Gastroesophageal sphincter (tissue), 4 donors: Measurements from ENCODE around the gene SCN1A. TPM values are rescaled to one million over a fixed set of nuclear protein-coding genes. Genes with fewer than 3 reads are reported as not detected.

ENCODE experiments used
- ATAC-seq: fragments of 150-250 bp; one replicate; pipeline ENCODE4 v1.9.1; 2016; ENCODE audit warnings: mild to moderate bottlenecking, moderate library complexity
- H3K27ac ChIP-seq, 4 donors: fragments of 200-600 bp; sonication (generic) in 3 of 4; 1 replicate in 3 of 4; 2 replicates in 1 of 4; pipeline ENCODE4 v1.5.1; 2016 to 2019
- H3K27me3 ChIP-seq: fragments of 200-600 bp; sonication (generic); one replicate; pipeline ENCODE4 v1.5.1; 2019
- H3K36me3 ChIP-seq, 2 donors: fragments of 200-600 bp; sonication (generic); one replicate each; pipeline ENCODE4 v1.5.1; 2019; ENCODE audit warnings: control low read depth in 1 of 2
- H3K4me1 ChIP-seq, 3 donors: fragments of 200-600 bp; sonication (generic); 1 replicate in 2 of 3; 2 replicates in 1 of 3; pipeline ENCODE4 v1.5.1; 2016 to 2019; ENCODE audit warnings: control low read depth in 2 of 3
- H3K4me3 ChIP-seq, 2 donors: fragments of 200-600 bp; sonication (generic); one replicate each; pipeline ENCODE4 v1.5.1; 2019; ENCODE audit warnings: mild to moderate bottlenecking in 1 of 2, moderate library complexity in 1 of 2
- H3K9me3 ChIP-seq, 3 donors: fragments of 200-600 bp; sonication (generic); one replicate each; pipeline ENCODE4 v1.5.1; 2017 to 2019; ENCODE audit warnings: control low read depth in 2 of 3
- EP300 ChIP-seq: sonication (generic); formaldehyde crosslinking; IDR thresholded peaks from one replicate; pipeline ENCODE4 v1.6.1; 2017; ENCODE audit warnings: antibody characterized with exemption, mild to moderate bottlenecking
- POLR2A ChIP-seq, 2 donors: fragments of 450-650 bp; IDR thresholded peaks; one replicate each; pipeline ENCODE4 v1.6.1; 2017; ENCODE audit warnings: antibody characterized with exemption in 2 of 2, mild to moderate bottlenecking in 2 of 2, moderate library complexity in 1 of 2
- POLR2AphosphoS5 ChIP-seq: sonication (generic); formaldehyde crosslinking; IDR thresholded peaks from one replicate; pipeline ENCODE4 v1.6.1; 2017; ENCODE audit warnings: antibody characterized with exemption
- WGBS, 2 donors: methylation state at CpG; one replicate each; pipeline ENCODE4 v1.1.5; 2018; ENCODE audit warnings: low coverage in 1 of 2; 5-methylcytosine and 5-hydroxymethylcytosine counted together
- total RNA-seq, 4 donors: library from RNA; depleted of rRNA; stranded (reverse); fragments of >200 nt; gene quantifications; one replicate each; pipeline ENCODE4 v1.1.0, GENCODE V29; 2016
- TF ChIP-seq, protein P1 (sequence below), 4 experiments: fragments of 200-600 bp in 2 of 4; fragments of 450-650 bp in 2 of 4; sonication (generic) in 1 of 4; IDR thresholded peaks; one replicate each; pipeline ENCODE4 v1.5.1; 2017 to 2019; ENCODE audit warnings: antibody characterized with exemption in 4 of 4, mild to moderate bottlenecking in 2 of 4, moderate library complexity in 2 of 4

Gene SCN1A
- total RNA-seq, 4 donors from 2014 or later: 0.05 to 0.08 TPM; not detected in 2

DNA sequence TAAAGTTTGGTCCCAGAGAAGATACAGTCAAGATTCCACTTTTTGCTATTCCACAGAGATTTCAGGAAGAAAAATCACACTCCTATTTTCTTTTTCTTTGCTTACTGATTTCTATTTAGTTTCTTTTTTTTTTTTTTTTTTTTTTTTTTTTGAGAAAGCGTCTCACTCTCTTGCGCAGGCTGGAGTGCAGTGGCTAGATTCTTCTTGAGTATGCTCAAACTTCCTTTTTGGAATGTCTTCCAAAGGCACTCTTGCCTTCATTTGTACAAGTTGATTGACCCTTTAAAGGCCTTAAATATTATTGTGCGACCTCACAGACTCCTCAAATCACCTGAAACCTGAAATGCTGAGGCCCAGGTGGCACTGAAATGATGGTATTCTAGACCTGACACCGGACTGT lies 9.6 kb downstream of the SCN1A start:
- Histone ChIP-seq H3K4me3 (no peak overlapping the region), H3K4me1 (no peaks in the 10 kb centered on the region), H3K27ac (no peak overlapping the region), H3K27me3 (no peaks in the 10 kb centered on the region), H3K36me3 (no peaks in the 10 kb centered on the region), H3K9me3 (no peaks in the 10 kb centered on the region)
- WGBS, 2 donors: 62 to 95% methylated on average over 2 to 3 of the region's 4 CpGs
- no peak for TF ChIP-seq EP300
- TF ChIP-seq, protein P1, sequence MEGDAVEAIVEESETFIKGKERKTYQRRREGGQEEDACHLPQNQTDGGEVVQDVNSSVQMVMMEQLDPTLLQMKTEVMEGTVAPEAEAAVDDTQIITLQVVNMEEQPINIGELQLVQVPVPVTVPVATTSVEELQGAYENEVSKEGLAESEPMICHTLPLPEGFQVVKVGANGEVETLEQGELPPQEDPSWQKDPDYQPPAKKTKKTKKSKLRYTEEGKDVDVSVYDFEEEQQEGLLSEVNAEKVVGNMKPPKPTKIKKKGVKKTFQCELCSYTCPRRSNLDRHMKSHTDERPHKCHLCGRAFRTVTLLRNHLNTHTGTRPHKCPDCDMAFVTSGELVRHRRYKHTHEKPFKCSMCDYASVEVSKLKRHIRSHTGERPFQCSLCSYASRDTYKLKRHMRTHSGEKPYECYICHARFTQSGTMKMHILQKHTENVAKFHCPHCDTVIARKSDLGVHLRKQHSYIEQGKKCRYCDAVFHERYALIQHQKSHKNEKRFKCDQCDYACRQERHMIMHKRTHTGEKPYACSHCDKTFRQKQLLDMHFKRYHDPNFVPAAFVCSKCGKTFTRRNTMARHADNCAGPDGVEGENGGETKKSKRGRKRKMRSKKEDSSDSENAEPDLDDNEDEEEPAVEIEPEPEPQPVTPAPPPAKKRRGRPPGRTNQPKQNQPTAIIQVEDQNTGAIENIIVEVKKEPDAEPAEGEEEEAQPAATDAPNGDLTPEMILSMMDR (IDR thresholded peaks at IDR 0.05): no peak
- TF ChIP-seq POLR2A (IDR thresholded peaks at IDR 0.05): no peak
- TF ChIP-seq POLR2AphosphoS5: no peak
- no peak for ATAC-seq

DNA sequence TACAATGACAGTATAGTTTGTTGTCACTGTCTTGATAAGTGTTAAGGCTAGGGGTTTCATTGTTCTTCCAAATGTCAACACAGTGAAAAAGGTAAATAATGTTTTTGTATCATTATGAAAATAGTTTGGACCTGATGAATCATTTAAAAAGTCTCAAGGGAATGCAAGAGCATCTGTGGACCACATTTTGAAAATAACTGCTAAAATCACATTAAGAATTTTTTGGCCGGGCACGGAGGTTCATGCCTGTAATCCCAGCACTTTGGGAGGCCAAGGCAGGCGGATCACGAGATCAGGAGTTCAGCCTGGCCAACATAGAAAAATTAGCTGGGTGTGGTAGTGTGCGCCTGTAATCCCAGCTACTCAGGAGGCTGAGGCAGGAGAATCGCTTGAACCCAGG lies 10.3 kb downstream of the SCN1A start:
- no peaks in the 10 kb centered on the region for H3K27me3 ChIP-seq
- no peaks in the 10 kb centered on the region for H3K9me3 ChIP-seq
- no peaks in the 10 kb centered on the region for H3K4me1 ChIP-seq
- no peak overlapping the region for H3K4me3 ChIP-seq
- H3K27ac ChIP-seq: no peak overlapping the region
- no peak for TF ChIP-seq POLR2AphosphoS5
- no peak for TF ChIP-seq POLR2A (IDR thresholded peaks at IDR 0.05)
- no peak for TF ChIP-seq EP300
- TF ChIP-seq, protein P1 (IDR thresholded peaks at IDR 0.05): no peak
- no peak for ATAC-seq
- H3K36me3 ChIP-seq: no peaks in the 10 kb centered on the region
- WGBS, 2 donors: 78 to 85% methylated on average over 4 of the region's 6 CpGs

DNA sequence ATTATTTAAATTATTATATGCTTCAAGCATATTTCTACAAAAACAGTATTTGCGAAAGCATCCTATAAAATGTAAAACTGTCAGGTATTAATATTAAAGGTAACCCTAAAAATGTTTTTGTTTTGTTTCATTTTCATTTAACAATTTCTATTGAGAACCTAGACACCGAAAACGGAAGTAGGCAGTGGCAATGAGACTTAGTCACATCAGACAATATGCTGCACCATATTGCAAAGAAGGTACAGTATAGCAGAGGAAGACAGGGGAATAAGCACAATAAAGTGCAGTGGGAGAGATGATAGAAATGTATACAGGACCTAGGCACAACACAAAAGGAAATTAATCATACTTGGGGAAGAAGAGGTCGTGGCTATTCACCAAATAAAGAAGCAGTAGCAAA lies 12.2 kb downstream of the SCN1A start:
- 74 to 80% methylated on average over 4 of the region's 4 CpGs for WGBS, 2 donors
- H3K27me3 ChIP-seq: no peaks in the 10 kb centered on the region
- H3K27ac ChIP-seq: no peak overlapping the region
- ATAC-seq: no peak
- peaks cover 0 to 2% (median 0%) of the 10 kb centered on the region in 3 donors for H3K9me3 ChIP-seq
- no peaks in the 10 kb centered on the region for H3K36me3 ChIP-seq
- TF ChIP-seq EP300: no peak
- TF ChIP-seq, protein P1 (IDR thresholded peaks at IDR 0.05): no peak
- no peak for TF ChIP-seq POLR2A (IDR thresholded peaks at IDR 0.05)
- no peak for TF ChIP-seq POLR2AphosphoS5
- no peak overlapping the region for H3K4me3 ChIP-seq
- H3K4me1 ChIP-seq: no peaks in the 10 kb centered on the region

- H3K9me3 ChIP-seq: peaks cover 0 to 6% (median 0%) of the 10 kb centered on the region in 3 donors
- H3K27ac ChIP-seq: no peak overlapping the region
- H3K36me3 ChIP-seq: no peaks in the 10 kb centered on the region
- 80 to 100% methylated on average over 1 of the region's 1 CpG for WGBS, 2 donors
- no peaks in the 10 kb centered on the region for H3K27me3 ChIP-seq
- ATAC-seq: no peak
- no peaks in the 10 kb centered on the region for H3K4me1 ChIP-seq
- TF ChIP-seq EP300: no peak
- TF ChIP-seq POLR2A (IDR thresholded peaks at IDR 0.05): no peak
- TF ChIP-seq POLR2AphosphoS5: no peak
- TF ChIP-seq, protein P1 (IDR thresholded peaks at IDR 0.05): no peak
- H3K4me3 ChIP-seq: no peak overlapping the region
Observed at GRCh38 chr2:166112193-166112605, 15.6 kb downstream of the SCN1A start.

DNA sequence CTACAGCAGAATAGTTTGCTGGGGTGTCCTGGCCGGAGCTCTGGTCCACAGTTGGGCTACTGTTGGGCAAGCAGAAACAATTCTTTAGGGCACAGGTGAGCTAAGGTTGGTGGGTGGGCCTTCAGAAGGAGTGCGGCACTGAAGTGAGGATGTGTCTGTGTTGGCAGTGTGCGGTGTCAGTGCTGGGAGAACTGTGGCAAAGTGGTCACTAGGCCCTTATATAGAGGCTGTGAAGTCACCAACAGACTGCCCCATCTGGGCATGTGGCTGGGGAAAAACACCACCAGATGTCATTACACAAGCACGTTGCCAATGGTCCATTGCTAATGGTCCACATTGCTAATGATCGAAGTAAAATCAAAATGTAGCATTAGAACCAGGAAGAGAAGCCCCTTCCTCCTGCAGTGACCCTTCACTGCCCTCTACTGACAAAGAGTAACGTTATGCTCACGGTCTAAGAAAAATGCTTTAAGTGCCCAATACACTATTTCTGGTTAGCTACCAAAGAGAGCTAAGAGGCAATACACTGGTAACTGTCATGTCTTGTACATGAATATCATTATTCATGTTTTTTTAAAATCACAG lies 21.3 kb downstream of the SCN1A start:
- no peak for ATAC-seq
- Histone ChIP-seq H3K36me3 (no peaks in the 10 kb centered on the region), H3K4me1 (no peaks in the 10 kb centered on the region), H3K27ac (no peak overlapping the region), H3K4me3 (no peak overlapping the region), H3K27me3 (no peaks in the 10 kb centered on the region), H3K9me3 (peaks cover 0 to 6% (median 0%) of the 10 kb centered on the region in 3 donors)
- TF ChIP-seq EP300: no peak
- TF ChIP-seq POLR2AphosphoS5: no peak
- TF ChIP-seq POLR2A (IDR thresholded peaks at IDR 0.05): no peak
- TF ChIP-seq, protein P1 (IDR thresholded peaks at IDR 0.05): no peak
- 45 to 47% methylated on average over 4 to 7 of the region's 7 CpGs for WGBS, 2 donors
